GM19372 (cell line): ENCODE measurements around the gene LUZP1.

Experiments used
- ATAC-seq: cut with Tn5 transposase; IDR thresholded peaks from one replicate; pipeline ENCODE4 v1.9.1; 2021; ENCODE audit warnings: mild to moderate bottlenecking, low read depth, moderate library complexity; ENCODE audit not compliant: unreplicated experiment

Gene LUZP1

GRCh38 chr1:23120383-23120782 is 48.3 kb downstream of the LUZP1 start:
- ATAC-seq = no peak

GRCh38 chr1:23118957-23119792 is 49.5 kb downstream of the LUZP1 start:
- ATAC-seq = no peak

- no peak for ATAC-seq
Measured at GRCh38 chr1:23118407-23118806, 50.2 kb downstream of the LUZP1 start.

DNA sequence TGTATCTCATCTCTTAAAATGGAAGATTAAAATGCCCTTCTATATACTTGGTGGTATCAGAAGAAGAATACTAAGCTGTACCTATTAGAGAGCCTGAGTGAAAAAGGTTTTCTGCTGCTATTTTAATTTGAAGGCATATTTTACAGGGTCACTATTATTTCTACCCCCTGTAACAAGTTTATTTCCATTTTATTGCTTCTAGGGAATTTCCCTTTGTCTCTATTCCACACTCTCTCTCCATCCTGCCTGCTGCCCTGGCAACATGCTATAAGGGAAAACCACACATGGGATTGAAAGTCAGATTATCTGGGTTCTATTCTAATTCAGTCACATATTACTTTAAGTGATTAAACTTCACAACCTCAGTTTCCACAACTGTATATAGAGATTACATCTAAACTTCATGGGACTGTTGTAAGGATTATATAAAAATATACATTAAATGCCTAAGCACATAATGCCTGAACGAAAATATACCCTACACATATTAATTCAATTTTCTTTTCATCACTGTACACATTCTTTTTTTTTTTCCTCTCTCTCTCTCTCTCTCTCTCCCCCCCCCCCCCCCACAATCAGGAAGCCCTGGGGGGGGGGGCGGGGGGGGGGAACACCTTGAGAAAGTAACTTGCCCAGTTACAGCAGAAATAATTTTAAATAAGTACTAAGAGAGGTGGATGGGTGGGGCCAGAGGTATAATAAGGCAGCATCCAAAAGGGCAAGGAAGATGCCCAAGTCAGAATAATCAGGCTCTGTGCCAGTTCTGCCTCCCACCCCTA is 51.5 kb downstream of the LUZP1 start:
- ATAC-seq = no peak

GRCh38 chr1:23116216-23116836 is 52.3 kb downstream of the LUZP1 start:
- no peak for ATAC-seq

GRCh38 chr1:23114424-23115079 is 54.1 kb downstream of the LUZP1 start:
- no peak for ATAC-seq

GRCh38 chr1:23111600-23112535 is 56.8 kb downstream of the LUZP1 start:
- ATAC-seq = no peak

- no peak for ATAC-seq
Measured at GRCh38 chr1:23110391-23110790, 58.3 kb downstream of the LUZP1 start.

GRCh38 chr1:23108918-23109533 is 59.6 kb downstream of the LUZP1 start:
- no peak for ATAC-seq

DNA sequence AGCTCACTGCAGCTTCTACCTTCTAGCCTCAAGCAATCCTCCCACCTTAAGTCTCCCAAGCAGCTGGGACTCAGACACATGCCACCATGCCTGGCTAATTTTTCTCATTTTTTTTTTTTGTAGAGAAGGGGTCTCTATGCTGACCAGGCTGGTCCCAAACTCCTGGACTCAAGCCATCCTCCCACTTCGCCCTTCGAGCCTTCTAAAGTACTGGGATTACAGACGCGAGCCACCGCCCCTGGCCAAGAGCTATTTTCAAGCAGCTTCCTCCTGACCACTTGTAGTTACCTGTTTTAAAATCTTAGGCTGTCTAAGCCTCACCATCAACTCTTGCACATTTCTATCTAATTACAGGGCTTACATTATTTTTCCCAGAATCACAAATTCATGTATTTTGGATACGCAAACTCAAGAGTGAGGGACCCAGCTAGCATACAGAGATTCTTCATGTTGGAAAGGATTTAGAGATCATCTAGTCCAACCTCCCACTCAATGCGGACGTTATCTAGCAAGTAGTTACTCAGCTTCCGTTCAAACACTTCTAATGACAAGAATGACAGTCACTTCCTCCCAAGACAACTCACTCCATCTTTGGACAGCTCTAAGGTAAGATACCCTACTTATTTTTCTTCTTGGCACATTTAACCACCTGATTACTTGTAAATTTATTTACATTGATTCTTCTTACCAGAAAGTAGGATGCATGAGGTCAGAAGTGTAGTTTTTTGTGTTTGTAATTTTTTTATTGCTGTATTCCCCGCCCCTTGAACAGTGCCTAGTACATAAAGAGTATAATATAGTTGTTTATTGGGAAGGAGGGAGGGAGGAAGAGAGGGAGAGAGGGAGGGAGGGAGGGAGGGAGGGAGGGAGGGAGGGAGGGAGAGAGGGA is 65.4 kb downstream of the LUZP1 start:
- no peak for ATAC-seq

GRCh38 chr1:23102289-23102688 is 66.4 kb downstream of the LUZP1 start:
- no peak for ATAC-seq

DNA sequence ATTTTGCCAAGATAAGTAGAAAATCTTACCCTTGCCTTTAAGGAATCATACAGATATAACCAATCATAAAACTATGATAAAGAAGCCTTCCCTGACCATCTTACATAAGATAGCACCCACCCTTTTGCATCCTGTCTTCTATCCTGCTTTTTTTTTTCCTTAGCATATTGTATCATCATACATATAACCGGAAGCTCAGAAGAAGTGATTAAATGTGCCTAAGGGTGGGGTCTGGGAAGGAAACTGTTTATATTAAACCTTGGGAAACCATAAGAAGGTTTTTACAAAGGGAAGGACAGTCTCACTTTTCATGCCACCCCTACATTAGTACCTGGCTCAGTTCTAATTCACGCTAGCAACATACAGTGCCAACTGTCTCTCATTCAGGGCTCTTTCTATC is 66.8 kb downstream of the LUZP1 start:
- no peak for ATAC-seq

DNA sequence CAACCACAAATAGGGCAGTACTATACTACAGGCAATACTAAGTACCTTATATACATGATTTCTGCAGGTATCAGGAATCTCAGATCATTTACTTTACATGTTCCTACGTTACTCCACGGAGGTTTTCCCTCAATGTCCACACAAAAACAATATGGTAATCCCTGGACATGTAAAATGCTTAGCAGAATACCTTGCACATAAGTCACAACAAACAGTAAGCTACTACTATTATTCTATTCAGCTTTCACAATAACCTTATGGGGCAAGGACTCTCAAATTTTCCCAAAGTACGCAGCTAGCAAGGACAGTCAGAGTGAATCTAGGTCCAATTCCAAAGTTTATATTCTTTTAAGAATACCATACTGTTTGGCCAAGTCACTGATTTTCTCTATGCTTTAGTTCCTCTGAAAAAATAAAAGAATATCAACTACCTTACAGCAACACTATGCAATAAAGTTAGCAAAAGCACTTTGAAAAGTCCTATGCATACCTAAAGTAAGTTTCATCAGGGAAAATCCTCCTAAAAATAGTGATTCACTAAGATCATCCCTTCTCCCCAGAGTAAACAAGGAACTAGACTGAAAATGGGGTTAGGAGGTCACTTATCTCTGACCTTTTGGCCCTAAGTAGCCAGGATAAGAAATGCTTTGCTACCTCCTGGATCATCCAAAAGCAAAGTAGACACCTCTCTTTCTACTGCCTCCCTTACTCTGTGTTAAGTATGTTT is 67.4 kb downstream of the LUZP1 start:
- ATAC-seq = no peak

DNA sequence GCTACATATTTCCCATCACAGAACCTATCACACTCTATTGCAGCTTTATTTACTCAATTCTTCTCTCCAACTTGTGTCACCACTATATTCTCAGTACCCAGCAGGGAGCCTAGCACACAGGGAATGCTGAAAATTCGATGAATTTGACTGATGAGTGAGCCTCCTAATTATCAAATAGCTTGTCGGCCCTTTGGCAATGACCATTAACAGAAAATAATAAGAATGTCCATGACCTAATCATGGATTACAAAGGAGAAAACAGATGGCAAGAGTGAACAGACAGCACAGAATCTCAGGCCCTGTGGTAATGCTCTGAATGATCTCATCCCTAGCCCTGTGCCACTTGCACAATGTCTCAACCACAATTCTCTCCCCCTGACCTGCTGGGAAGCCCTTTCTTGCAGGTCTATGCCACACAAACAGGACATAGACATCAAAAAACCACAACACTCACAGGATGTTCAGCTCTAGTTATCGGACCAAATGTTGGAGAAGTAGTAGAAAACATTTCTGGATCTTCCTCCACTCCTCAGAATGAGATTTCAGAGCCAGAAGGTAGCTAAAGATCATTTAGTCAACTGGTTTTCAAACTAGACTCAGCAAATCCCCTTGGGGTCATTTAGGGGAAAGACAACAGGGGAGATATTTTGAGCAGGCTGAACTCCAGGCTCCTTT is 68.4 kb downstream of the LUZP1 start:
- ATAC-seq = no peak

DNA sequence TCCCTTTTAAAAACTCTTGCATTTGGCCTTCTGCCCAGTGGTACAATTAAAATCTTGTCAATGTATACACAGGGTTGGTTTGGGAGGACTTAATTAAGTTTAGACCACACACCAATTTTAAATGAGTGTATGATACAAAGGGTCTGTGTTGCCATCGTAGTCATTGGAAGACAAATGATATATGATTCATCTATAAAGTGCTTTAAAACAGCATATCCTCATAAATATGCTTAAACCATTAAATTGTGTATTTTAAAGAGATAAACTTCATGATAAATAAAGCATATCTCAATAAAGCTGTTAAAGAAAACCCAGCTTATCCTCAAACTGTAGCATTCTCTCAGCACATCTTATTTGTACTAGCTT is 69.5 kb downstream of the LUZP1 start:
- no peak for ATAC-seq

- no peak for ATAC-seq
Measured at GRCh38 chr1:23098463-23099170, 70.0 kb downstream of the LUZP1 start.

GRCh38 chr1:23097316-23097715 is 71.3 kb downstream of the LUZP1 start:
- no peak for ATAC-seq
